GM18519 (cell line): Measurements from ENCODE around the gene HNRNPL.
"Not testable (repeated sequence)": the region's sequence is repeated elsewhere in the genome, so short reads cannot be mapped to it uniquely, and the experiment has no call there.

ENCODE experiments used
- ATAC-seq: cut with Tn5 transposase; IDR thresholded peaks from one replicate; pipeline ENCODE4 v1.9.1; 2021; ENCODE audit warnings: mild to moderate bottlenecking, moderate library complexity; ENCODE audit not compliant: unreplicated experiment, low FRiP score

The HNRNPL gene

DNA sequence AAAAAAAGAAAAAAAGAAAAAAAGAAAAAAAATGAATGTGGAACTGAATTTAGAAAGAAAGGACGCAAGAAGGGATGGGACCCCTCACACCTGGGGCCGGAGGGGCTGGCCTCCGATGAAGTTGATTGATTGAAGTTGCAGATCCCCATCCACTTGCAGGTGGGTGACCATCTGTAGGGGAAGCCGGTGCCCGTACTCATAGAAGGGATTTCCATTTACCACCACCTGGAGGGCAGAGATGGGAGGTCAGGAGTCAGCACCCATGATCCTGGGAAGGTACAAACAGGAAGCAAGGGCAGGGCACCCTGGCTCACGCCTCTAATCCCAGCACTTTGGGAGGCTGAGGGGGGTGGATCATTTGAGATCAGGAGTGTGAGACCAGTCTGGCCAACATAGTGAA lies 43.4 kb downstream of the HNRNPL start:
- ATAC-seq: no peak

DNA sequence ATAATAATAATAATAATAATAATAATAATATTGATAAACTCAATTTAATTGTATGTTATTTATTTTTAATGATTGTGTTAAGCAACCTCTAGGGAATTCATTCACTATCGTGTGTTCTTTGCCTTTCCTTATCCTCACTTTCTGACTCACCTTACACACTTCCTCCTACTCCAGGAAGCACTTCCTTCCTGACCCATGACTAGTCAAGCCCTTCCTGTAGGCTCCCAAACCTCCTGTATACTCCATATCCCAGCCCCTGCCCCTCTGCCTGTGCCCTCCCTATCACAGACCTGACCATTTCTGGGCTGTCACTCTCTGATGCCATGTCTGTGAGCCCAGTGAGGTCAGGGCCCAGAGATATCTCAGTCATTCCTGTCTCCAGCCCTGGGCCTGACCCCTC lies 44.6 kb downstream of the HNRNPL start:
- ATAC-seq: no peak

DNA sequence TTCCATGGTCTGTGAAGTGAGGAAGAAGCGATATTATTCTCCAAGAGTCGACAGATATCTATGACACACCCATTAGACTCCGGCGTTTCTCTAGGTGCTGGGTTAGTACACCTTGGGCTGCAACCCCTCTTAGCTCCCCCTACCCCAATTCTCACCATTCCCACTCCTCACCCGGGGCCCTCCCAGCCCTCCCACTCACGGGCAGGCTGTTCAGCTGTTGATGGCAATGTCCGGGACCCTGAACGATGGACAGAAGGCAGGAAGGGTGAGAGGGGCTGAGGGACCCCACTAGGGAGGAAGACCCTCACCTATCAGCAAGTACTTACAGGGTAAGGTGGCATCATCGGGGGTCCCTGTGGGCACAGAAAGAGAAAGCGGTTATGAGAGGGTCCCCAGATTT lies 46.2 kb downstream of the HNRNPL start:
- ATAC-seq: no peak

DNA sequence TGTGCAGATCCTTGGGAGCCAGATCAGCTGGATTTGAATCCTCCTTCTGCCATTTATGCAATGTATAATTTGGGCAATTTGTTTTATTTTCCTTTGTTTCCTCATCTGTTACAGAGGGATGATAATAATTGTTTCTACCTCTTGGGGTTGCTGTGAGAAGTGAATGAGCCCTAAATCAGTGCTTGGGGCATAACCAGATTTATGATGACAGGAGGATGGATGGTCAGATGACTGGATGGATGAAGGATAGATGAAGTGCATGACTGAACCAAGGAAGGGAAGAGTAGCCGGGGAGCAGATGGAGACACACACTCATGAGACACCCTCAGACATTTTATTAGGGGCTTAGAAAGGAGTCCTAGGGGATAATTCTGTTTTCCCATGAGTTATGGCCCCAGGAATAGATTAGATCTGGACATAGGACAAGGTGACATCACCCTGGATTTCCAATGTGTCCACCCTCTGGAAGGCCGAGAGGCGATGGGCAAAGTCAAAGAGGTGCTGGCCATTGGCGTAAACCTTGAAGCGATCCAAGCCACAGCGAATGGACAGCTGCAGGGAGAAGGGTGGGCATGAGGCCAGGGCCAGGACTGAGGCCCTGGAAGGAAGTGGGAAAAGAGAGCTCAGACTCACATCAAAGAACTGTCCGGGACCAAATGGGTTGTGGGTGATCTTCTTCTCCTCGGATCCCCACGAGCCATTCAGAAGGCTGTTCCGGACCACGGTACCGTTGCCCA lies 48.3 kb downstream of the HNRNPL start:
- ATAC-seq: no peak

DNA sequence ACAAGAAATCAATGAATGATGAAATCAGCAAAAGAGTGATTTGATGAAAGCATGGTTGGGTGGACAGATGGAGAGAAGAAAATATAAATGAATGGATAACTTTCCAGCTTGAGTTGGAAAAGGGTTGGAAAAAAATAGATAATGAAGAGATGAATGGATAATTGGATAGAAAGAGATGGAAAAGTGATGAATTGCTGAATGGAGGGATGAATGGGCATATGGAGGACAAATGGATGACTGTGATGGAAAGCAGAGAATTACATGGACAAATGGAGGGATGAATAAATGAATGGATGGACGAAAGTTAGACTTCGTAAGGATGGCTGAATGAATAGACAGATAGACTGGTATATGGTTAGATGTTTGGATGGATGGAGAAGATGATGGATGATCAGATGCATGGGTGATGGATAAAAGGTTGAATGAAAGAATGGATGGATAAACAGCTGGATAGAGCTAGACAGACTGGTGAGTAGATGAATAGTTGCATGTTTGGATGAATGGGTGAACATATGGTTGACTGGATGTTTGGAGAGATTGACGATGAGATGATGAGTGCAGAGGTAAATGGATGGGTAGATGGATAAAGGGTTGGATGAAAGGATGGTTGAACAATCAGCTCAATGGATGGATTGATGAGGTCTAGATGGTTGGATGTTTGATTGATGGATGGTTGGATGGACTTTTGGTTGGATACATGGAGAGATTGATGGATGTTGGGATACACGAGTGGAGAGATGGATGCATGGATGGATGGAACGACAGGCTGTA lies 49.0 kb downstream of the HNRNPL start:
- ATAC-seq: no peak

DNA sequence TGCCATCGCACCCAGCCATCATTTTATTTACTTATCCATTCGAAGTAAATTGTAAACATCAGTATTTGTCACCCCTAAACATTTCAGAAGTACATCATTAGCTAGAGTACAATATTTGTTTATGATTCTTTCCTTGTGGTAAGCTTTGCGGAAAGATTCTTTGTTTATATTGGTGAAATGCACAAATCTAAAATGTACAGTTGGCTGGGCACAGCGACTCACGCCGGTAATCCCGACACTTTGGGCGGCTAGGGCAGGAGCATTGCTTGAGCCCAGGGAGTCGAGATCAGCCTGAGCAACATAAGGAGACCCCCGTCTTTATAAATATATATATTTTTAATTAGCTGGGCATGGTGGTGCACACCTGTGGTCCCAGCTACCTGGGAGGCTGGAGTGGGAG lies 50.7 kb downstream of the HNRNPL start:
- no peak for ATAC-seq

DNA sequence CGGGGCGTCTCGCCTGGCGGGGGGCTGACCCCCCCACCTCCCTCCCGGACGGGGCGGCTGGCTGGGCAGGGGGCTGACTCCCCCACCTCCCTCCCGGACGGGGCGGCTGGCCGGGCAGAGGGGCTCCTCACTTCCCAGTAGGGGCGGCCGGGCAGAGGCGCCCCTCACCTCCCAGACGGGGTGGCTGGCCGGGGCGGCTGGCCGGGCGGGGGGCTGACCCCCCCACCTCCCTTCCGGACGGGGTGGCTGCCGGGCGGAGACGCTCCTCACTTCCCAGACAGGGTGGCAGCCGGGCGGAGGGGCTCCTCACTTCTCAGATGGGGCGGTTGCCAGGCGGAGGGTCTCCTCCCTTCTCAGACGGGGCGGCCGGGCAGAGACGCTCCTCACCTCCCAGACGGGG lies 52.0 kb downstream of the HNRNPL start:
- ATAC-seq: not testable (repeated sequence)

DNA sequence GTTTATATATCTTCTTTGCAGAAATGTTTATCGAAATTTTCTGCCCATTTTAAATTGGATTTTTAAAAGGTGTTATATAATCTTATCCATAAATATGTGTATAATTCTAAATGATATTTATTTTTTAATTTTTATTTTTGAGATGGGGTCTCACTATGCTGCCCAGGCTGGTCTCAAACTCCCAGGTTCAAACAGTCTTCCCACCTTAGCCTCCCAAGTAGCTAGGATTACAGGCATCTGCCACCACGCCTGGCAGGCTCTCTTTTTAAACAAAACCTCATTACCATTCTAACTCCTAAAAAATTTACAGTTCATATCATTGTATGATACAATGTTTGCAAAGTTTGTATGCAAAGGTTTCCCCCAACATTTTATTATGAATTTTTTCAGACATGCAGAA lies 53.6 kb downstream of the HNRNPL start:
- ATAC-seq: no peak

DNA sequence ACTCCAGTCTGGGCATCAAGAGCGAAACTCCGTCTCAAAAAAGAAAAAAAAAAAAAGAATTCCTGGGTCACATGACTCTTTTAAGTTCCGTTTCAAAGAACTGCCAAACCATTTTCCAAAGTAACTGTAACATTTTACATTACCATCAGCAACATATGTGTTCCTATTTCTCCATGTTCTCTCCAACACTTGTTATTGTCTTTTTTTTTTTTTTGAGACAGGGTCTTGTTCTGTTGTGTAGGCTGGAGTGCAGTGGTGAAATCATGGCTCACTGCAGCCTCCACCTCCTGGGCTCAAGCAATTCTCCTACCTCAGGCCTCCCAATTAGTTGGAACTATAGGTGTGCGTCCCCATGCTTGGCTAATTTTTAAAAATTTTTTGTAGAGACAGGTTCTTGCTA lies 54.2 kb downstream of the HNRNPL start:
- no peak for ATAC-seq

DNA sequence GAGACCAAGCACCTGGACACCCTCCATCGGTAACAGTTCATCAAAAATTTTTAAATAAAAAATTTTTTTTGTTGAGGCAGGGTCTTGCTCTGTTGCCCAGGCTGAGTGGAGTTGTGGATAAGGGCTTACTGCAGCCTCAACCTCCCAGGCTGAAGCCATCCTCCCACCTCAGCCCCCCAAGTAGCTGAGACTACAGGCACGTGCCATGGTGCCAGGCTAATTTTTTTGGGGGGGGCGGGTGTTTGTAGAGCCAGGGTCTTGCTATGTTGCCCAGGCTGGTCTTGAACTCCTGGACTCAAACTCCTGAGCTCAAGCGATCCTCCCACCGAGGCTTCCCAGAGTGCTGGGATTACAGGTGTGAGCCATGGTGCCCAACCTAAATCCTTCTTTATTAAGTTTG lies 56.1 kb downstream of the HNRNPL start:
- ATAC-seq: no peak

DNA sequence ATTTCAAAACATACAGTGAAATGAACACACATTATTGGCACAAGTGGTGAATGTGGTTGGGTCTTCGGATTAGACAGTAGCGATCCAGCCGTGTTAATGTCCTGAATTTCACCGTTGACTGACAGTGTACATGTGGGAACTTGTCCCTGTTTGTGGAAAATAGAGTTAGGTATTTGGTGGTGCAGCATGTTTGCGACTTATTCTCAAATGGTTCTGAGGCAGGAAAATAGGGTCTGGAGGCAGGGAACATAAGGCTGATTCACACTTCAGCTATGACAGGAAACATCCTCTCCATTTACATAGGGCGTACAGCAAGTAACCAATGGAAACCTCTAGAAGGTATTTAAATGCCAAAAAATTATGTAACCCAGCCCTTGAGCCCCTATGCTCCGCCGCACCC lies 56.6 kb downstream of the HNRNPL start:
- no peak for ATAC-seq

DNA sequence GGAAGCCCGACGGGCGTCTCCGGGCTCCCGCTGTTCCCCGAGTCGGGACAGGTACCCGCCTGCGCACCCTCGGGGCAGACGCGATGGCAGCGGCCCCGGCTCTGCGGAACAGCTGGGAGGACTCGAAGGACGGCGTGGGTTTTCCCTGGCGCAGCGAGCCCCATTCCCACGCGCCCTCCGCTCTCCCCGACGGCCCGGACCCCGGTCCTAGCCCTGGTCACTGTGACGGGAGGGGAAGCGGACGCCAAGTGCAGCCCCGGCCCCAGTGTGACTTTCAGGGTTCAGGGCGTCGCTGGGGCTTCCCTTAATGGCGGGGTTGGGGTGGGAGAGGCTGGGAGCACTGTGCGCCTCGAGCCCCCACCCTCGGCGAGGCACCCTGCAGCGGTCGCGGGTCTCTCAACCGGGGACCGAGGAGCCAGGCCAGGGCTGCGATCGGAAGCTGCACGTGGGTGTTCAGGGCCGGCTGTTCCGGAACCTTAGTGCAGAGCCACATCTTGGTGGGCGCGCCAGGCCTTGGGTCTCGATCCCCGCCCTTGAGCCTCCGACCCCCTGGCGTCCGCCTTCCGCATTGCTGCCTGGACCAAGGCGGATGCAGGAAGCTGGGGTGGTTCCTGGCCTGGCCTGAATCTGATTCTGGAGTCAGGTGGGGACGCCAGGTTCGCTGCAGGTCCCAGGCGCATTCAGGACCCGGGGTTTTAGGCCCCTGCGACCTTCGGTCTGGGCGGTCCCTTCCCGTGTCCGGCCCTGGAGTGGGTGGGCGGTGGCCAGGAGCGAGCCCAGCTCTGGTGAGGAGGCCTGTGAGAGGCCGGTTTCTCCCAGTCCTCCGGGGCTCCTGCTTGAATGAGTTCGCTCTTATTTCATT lies 57.3 kb downstream of the HNRNPL start:
- ATAC-seq: no peak

DNA sequence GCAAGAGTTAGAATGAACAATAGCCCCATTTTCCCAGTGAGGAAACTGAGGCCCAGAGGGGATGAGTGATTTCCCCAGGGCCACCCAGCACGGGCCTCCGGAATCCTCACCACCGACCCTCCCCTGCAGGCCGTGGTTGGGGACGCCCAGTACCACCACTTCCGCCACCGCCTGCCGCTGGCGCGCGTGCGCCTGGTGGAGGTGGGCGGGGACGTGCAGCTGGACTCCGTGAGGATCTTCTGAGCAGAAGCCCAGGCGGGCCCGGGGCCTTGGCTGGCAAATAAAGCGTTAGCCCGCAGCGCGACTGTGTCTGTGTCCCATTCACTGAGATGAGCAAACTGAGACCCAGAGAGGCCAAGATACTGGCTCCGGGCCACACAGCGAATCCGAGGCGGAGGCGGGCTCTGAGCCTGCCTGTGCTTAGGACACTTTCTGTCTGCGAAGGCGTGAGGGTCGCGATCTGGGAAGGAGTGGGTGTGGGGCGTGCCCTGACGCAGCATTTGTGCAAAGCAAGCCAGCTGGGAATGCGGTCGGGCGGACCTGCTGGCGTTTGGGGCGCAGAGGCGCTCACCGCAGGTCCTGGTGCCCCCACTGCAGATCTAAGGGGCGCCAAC lies 58.2 kb downstream of the HNRNPL start:
- not testable (repeated sequence) for ATAC-seq

DNA sequence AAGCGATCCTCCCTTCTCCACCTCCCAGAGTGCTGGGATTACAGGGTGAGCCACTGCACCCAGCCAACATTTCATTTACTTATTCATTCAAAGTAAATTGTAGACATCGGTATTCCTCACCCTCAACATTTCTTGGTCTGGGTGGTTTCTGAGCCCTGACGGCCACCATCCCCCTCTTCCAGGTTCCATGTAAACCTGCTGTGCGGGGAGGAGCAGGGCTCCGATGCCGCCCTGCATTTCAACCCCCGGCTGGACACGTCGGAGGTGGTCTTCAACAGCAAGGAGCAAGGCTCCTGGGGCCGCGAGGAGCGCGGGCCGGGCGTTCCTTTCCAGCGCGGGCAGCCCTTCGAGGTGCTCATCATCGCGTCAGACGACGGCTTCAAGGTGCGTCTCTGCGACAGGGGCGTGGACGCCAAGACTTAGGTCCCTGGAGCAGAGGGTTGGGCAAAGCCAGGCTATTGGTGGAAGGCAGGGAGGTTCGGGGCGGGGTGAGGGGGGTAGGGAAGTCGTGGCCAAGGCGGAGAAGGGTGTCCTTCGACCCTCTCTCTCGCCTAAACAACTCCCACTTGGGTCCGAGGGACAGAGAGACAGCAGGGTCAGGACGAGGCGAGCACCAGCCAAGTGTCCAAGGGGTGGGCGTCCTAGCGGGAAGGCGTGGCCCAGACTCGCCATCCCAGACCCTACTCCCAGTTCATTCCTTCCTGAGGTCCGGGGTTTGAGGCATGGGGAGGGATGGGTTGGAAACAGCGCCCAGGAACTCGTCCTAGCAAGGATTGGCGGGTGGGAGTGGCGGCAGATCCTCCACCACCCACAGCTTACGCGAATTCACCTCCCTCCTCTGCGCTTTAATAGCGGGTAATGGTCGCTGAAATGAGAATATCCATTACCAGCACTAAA lies 59.0 kb downstream of the HNRNPL start:
- ATAC-seq: not testable (repeated sequence)

DNA sequence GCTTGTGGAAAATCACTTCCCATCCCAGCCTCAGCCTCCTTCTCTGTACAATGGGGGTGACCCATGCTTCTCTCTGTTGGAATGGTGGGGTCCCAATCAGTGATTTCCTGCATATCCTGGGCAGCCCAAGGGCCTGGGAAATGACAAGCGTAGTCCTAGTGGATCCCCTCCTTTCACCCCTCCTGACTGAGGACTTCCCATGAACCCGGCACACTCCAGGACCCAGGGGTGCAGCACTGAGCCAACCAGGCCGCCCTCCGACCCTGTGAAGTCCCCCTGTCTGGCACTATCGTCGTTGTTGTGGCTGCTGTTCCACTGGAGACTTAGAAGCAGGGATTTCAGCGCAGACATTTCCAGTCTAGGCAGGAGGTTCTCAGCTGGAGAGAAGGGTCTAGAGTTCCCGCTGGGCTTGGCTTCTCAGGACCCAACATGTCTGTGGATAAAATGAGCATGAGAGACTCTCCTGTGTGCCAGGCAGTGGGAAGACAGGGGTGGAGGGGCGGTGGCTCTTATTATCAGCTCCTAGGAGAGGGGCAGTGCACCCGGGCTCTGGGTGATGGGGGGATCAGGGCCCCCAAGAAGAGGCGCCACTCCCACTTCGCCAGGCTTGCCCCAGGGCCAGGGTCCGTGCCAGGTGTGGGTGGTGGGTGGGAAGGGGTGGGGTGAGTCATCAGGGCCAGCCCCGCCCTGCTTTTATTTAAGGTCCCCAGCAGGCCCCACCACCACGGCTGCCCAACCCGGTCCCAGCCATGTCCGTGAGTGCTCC lies 61.1 kb downstream of the HNRNPL start, which contains the start of gene LGALS7B:
TSS of gene LGALS7B (plus strand) at position 723 of the 766 bp plus-strand sequence. CDS start at position 750, 27 bp downstream.
- ATAC-seq: no peak

DNA sequence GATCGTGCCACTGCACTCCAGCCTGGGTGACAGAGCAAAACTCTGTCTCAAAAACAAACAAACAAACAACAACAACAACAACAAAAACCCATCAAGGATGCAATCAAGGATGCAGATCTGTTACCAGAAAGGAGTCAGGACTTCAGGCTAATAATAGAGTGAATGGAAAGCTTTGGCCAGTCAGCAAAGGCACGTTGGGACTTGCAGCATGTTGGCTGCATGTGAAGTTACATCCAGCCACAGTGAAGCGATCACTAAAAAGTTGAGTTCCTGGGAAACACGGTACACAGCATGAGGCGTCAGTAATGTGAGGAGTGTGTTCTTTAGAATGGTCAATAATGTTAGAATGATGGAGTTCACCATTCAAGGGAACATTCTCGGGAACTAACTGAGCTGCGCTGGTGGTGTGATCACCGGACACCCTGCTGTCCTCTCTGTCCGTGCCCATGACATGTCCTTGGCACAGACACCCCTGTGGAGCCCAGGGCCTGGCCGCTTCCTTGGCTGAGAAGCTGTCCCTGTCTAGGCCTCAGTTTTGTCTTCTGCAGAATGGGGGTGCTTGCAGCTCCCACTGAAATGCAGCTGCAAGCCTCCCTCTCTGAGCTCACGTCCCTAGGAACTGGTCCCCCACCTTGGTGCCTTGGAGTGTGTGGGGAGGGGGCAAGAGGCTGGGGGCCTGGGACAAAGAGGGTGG lies 63.1 kb downstream of the HNRNPL start:
- no peak for ATAC-seq
